GM10266 (cell line): ENCODE measurements around the gene DPYSL3.

ENCODE experiments used
- DNase-seq: peaks from one replicate; pipeline ENCODE4 v3.0.0; 2012; ENCODE audit errors: extremely low spot score
- TF ChIP-seq, protein P1 (sequence below): IDR thresholded peaks from 2 replicates; pipeline ENCODE4 v1.5.1; 2012; ENCODE audit warnings: mild to moderate bottlenecking, low read depth; ENCODE audit not compliant: control insufficient read depth, insufficient read depth; ENCODE audit errors: missing control alignments

DPYSL3 gene

DNA sequence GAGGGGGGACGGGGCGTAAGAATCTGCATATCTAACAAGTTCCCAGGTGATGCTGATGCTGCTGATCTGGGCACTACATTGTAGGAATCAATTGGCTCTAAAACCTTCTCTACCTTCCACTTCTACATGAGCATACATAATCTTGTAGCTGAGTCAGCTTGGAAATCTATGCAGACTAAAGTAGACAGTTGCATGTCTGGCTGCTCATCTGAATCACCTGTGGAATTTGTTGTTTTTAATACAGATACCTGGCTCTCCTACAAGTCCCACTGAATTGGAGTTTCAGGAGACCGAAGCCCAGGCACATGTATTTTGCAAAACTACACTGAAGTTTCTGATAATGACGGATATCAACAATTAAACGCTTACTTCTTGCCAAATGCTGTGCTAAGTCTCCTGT is 161.4 kb downstream of the DPYSL3 start:
- TF ChIP-seq, protein P1, sequence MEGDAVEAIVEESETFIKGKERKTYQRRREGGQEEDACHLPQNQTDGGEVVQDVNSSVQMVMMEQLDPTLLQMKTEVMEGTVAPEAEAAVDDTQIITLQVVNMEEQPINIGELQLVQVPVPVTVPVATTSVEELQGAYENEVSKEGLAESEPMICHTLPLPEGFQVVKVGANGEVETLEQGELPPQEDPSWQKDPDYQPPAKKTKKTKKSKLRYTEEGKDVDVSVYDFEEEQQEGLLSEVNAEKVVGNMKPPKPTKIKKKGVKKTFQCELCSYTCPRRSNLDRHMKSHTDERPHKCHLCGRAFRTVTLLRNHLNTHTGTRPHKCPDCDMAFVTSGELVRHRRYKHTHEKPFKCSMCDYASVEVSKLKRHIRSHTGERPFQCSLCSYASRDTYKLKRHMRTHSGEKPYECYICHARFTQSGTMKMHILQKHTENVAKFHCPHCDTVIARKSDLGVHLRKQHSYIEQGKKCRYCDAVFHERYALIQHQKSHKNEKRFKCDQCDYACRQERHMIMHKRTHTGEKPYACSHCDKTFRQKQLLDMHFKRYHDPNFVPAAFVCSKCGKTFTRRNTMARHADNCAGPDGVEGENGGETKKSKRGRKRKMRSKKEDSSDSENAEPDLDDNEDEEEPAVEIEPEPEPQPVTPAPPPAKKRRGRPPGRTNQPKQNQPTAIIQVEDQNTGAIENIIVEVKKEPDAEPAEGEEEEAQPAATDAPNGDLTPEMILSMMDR, result no peak

DNA sequence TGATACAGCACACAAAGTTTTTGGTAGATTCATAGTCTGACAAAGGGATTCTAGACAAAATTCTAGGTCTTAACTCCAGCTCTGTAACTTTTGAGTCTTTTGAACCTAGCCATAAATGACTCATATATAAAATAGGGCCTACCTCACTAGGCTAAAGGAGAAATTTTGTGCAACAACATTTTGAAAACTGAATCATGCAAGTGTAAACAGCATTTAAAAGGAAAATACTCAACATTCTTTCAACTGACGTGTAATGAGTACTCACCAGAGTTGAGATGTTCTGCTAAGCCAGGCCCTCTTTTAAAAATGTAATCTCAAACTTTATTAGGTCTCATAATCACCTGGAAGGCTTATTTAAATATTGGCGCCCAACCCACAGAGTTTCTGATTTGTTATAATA is 161.8 kb downstream of the DPYSL3 start:
- DNase-seq, result no peak
- TF ChIP-seq, protein P1, result no peak

More for the DNA sequence above, 161.4 kb downstream of the DPYSL3 start:
- no peak for DNase-seq

DNA sequence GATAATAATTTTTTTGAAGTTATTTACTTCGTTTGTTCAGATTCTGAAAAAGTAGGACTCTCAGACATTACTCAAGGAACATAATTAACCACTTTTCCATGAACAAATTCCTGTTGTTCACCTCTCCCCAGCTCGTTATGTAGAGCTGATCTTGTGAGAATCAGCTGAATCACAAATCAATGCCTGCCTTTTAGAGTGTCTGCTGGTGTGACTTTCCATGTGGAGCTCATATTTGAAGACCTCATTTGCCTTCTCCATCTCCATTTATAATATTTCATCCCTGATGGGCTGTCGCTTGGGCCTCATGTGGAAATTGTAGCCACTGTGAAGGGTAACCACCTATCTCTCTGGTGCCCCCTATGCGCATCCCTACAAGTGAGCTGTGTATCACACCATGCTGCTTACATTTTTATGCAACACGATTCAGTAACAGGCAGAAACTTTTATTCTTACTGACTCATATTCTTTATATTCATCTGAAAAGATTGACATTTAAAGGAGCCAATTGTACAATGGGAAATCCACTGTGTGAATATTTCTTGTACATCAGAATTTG is 163.8 kb downstream of the DPYSL3 start:
- DNase-seq, result no peak
- TF ChIP-seq, protein P1, result no peak

DNA sequence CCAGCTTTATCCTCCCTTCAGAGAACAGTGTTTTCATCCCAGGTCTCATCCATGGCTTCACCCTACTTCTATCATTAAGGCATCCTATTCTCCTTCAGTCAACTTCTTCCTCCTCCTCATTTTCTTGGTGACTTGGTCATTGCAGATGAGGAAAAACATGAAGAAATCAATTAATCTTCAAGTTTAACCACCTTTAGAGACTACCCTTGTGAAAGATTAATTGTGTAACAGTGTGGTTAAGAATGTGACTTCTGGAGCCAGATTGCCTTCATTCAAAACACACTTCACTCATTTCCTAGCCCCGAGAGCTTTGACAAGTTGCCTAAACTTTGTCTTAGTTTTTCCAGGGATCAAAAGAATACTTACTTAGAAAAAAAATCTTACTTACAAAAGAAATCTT is 165.0 kb downstream of the DPYSL3 start:
- no peak for DNase-seq
- TF ChIP-seq, protein P1, result no peak

DNA sequence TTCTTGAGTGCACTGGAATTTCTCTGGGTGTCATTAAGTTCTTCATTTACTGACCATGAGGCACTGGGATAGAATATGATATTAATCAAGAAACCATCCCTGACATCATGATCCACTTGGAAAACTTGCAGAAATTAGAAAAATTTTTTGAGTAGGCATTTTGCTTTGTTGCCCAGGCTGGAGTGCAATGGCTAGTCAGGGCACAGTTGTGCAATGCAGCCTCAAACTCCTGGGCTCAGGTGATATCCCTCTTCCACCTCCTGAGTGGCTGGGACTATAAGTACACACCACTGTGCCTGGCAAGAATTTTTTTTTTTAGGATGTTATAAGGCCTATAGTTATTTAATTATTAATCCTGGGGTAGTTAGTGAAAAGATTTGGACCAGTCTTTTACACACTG is 168.5 kb downstream of the DPYSL3 start:
- DNase-seq, result no peak
- TF ChIP-seq, protein P1, result no peak

DNA sequence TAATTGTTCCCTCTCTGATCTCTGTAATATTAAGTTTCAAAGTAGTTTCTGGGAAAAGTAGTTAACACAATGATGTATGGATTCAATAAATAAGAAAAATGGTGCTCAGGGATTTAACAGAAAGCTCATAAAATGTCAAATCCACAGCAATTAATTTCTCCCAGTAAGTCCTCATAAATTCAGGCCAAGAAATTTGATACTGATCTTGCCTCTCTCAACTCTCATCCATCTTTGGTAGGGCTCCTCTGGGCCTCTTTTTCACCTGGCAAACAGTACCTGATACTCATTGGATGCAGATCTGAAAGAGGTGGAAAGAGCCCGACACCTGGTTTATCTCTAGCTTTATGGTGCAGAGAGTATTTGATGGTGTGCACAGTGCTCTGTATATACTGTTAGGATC is 168.9 kb downstream of the DPYSL3 start:
- DNase-seq, result no peak
- TF ChIP-seq, protein P1, result no peak
